GM12891 (cell line): Measurements from ENCODE around the gene C19orf38.

Experiments used
- POLR2A ChIP-seq: IDR thresholded peaks from 2 replicates; pipeline ENCODE4 v1.6.1; 2011; ENCODE audit warnings: low read depth, low read length, control low read depth
- POLR2AphosphoS5 ChIP-seq: IDR thresholded peaks from 2 replicates; pipeline ENCODE4 v1.6.1; 2011; ENCODE audit warnings: low read depth, low read length, control low read depth
- TAF1 ChIP-seq: IDR thresholded peaks from 2 replicates; pipeline ENCODE4 v1.6.1; 2011; ENCODE audit warnings: low read depth, low read length, control low read depth

GRCh38 chr19:10858204-10858828 lies 10.1 kb downstream of the C19orf38 start:
- no peak for TF ChIP-seq POLR2A
- TF ChIP-seq TAF1: no peak
- TF ChIP-seq POLR2AphosphoS5: no peak
